Thoracic aorta endothelial cell (primary cell): Measurements from ENCODE around the gene DGCR6. TPM values are rescaled to one million over a fixed set of nuclear protein-coding genes. Genes with fewer than 3 reads are reported as not detected.

Source experiments
- total RNA-seq: library from RNA; depleted of rRNA; stranded (reverse); fragments of >200 nt; gene quantifications from 2 replicates; pipeline ENCODE4 v1.2.3, GENCODE V29; 2012

The DGCR6 gene
- 0.13 and 0.29 TPM in 2 replicates for total RNA-seq

DNA sequence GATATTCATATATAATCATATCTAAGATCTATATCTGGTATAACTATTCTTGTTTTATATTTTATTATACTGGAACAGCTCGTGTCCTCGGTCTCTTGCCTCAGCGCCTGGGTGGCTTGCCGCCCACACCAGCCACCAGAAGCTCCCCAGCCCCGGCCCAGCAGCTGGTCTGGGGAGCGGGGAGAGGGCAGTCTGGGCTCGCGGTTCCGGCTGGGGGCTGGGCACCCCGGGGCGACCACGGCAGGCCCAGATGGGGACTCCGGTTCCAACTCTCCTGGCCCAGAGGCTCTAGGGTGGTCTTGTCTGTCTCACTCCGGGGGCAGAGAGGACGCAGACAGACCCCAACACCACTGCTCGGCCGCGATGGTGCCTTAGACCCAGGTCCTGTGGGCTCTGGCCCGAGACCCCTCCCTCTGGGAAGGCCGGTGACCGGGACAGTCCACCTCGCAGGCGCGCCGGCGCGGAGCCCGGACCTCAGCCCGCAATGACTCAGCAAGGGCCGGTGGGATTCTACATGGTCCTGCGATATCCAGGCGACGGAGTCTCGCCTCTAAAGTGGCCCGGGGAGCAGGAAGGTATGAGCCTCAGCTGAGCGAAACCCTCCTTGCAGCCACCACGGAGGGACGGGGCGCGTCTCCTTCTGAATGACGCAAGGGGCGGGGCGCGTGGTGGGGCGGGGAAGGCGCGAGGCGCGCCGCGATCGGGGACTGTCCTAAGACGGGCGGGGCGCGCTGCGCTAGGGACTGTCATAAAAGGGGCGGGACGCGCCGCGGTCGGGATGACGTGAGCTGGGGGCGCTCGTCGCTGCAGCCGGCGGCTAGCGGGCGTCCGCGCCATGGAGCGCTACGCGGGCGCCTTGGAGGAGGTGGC, at the start of gene DGCR6:
Gene DGCR6, plus strand, starts transcription at position 781 of the 870 bp plus-strand sequence. Its CDS starts 55 bp downstream, at position 836.

DNA sequence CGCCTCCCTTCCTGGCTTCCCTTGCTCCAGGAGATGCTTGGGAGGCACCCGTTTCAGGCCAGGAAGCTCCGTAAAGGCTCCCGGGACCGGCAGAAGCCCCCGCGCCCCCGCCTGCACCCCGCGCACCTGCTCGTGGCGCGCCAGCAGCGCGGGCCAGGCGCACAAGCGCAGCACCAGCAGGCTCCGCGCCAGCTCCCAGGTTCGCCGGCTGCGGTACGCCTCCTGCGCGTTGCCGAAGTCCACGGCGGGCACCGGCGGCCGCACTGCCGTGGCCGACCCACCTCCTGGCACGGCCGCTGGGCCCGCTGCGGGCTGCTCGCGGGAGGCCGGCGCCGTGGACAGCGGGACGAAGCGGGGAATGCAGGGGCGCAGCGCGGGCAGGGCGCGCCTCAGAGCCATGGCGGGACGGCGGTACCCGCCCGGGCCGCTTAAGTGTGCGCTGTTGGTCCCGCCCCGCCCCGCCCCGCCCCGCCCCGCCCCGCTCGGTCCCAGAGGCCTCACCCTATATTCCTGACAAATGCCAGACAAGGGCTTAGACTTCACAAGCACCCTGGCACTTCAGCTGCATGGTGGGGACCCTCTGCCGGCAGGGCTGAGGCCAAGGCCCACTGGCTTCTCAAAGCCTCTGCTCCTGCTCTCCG, 29.9 kb downstream of the DGCR6 start, which contains the start of gene PRODH:
Gene PRODH, minus strand, starts transcription at position 405 of the 641 bp plus-strand sequence. Its CDS starts 6 bp downstream, at position 399.

Other genes with a start within 250 kb of the DGCR6 start
- gene PRODH, start 30.0 kb downstream of the DGCR6 start, total RNA-seq = 0.07 TPM in 1 of 2 replicates, not detected in the other
- 34.8 and 40.1 TPM in 2 replicates for gene DGCR2, start 216.1 kb downstream of the DGCR6 start, total RNA-seq
- not detected in 2 replicates for gene TSSK2, start 225.0 kb downstream of the DGCR6 start, total RNA-seq
- 16.2 and 18.4 TPM in 2 replicates for gene ESS2, start 238.3 kb downstream of the DGCR6 start, total RNA-seq
- gene GSC2, start 244.0 kb downstream of the DGCR6 start, total RNA-seq = not detected in 2 replicates